Measurements from ENCODE around the gene BET1L. TPM values are rescaled to one million over a fixed set of nuclear protein-coding genes. Genes with fewer than 3 reads are reported as not detected.

Gene BET1L
- total and polyA plus RNA-seq, 2 experiments from 2014 or later = 27.2 to 76.6 TPM

DNA sequence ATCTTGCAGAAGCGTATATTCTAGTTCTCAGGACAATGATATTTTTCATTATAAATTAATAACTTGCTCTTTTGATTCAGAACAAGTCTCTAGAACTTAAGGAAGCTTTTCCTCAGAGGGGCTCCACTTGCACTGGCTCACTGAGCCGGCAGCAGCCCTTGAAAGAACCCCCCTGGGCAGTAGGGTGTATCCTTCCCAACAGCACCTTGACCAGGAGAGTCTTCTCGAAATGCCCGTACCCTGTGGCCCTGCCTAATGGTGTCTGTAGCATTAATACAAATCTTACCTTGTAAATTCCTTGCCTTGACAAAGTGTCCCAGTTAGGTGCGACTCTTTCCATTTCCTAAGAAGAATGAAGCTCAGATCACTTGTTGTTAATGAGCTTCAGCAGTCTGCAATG lies 43.1 kb upstream of the BET1L start:
- no peak overlapping the region for H2AFZ ChIP-seq
- 0 out of 2 replicates have a peak, but pooled peaks cover 12% of the 10 kb centered on the region for H3K79me2 ChIP-seq (ENCODE audit: insufficient read depth)
- 91 to 92% methylated on average over 5 of the region's 5 CpGs for WGBS, 2 experiments (ENCODE audit: low coverage in 1 of 2, low lambda C conversion rate in 2 of 2, missing lambda C conversion rate in 2 of 2)
- H4K20me1 ChIP-seq (ENCODE audit: insufficient read depth) = no peaks in the 10 kb centered on the region
- no peak overlapping the region for H3K4me2 ChIP-seq (ENCODE audit: unreplicated experiment)
- TF ChIP-seq EZH2phosphoT487 (IDR thresholded peaks at IDR 0.05; ENCODE audit: insufficient read depth, low read depth) (no peak), EZH2 (IDR thresholded peaks at IDR 0.05; ENCODE audit: insufficient read depth, poor library complexity, severe bottlenecking) (no peak)
- in situ Hi-C loops (cut with MboI) = no loop called here
- H3K27me3 ChIP-seq (replicated peaks; ENCODE audit: insufficient read depth) = no peaks in the 10 kb centered on the region
- no peak for DNase-seq
- peaks cover 46% of the 10 kb centered on the region for H3K36me3 ChIP-seq (ENCODE audit: low read depth)
- peaks cover 15% of the 10 kb centered on the region; the same call in 1 of the 2 replicates for H3F3A ChIP-seq (ENCODE audit: insufficient read depth)
- H3K4me3 ChIP-seq = no peak overlapping the region
- no peaks in the 10 kb centered on the region for H3K9me3 ChIP-seq (ENCODE audit: low read depth)
- no peaks in the 10 kb centered on the region for H3K4me1 ChIP-seq (ENCODE audit: insufficient read depth)
- H3K9me2 ChIP-seq (ENCODE audit: insufficient read depth) = no peaks in the 10 kb centered on the region
- H3K9ac ChIP-seq = no peak overlapping the region
- no peak overlapping the region for H3K27ac ChIP-seq

DNA sequence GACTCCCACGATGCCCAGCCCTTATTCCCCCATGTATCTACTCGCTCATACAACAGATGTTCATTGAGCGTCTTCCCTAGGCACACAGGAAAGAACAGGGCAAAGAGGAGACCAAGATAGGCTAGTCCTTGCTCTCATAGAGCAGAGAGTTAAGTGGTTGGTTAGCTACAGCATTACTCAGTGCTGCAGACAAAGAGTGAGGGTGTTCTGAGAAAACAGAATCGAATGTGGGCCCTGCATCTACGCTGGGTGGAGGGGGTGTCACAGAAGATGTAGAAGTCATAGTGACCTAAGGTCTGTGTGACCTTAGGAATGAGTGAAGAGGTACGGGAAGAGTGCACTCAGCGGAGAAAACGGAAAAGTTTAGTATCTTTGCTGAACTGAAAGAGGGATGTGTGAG lies 41.9 kb upstream of the BET1L start:
- Histone ChIP-seq H3K36me3 (ENCODE audit: low read depth) (peaks cover 58% of the 10 kb centered on the region), H3K4me1 (ENCODE audit: insufficient read depth) (no peaks in the 10 kb centered on the region), H3K27ac (no peak overlapping the region), H3F3A (ENCODE audit: insufficient read depth) (0 out of 2 replicates have a peak, but pooled peaks cover 6% of the 10 kb centered on the region), H3K4me2 (ENCODE audit: unreplicated experiment) (no peak overlapping the region), H2AFZ (no peak overlapping the region), H3K9me2 (ENCODE audit: insufficient read depth) (no peaks in the 10 kb centered on the region), H3K27me3 (replicated peaks; ENCODE audit: insufficient read depth) (no peaks in the 10 kb centered on the region), H3K9me3 (ENCODE audit: low read depth) (no peaks in the 10 kb centered on the region), H4K20me1 (ENCODE audit: insufficient read depth) (no peaks in the 10 kb centered on the region), H3K4me3 (no peak overlapping the region), H3K9ac (no peak overlapping the region), H3K79me2 (ENCODE audit: insufficient read depth) (peaks cover 25% of the 10 kb centered on the region)
- no peak for DNase-seq
- WGBS, 2 experiments (ENCODE audit: low coverage in 1 of 2, low lambda C conversion rate in 2 of 2, missing lambda C conversion rate in 2 of 2) = 62 to 63% methylated on average over 8 of the region's 8 CpGs
- TF ChIP-seq EZH2phosphoT487 (IDR thresholded peaks at IDR 0.05; ENCODE audit: insufficient read depth, low read depth) (no peak), EZH2 (IDR thresholded peaks at IDR 0.05; ENCODE audit: insufficient read depth, poor library complexity, severe bottlenecking) (no peak)
- in situ Hi-C loops (cut with MboI) = no loop called here

DNA sequence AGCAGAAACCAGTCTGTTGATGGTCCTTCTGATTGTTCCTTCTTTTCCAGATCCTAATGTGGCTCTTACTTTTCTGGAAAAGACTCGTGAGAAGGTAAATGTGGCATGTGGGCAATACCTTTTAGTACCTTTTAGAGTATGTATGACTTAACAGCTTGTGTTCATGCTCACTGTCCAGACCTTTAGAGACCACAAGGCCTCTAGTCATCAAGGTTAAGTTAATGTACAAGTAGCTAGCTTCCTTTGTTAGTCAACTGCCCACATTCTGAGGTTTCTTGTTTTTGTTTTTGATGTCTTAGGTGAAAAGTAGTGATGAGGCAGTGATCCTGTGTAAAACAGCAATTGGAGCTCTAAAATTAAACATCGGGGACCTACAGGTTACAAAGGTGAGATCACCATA lies 37.2 kb upstream of the BET1L start:
- in situ Hi-C loops (cut with MboI) = no loop called here
- Histone ChIP-seq H3K4me1 (ENCODE audit: insufficient read depth) (no peaks in the 10 kb centered on the region), H2AFZ (no peak overlapping the region), H3K4me2 (ENCODE audit: unreplicated experiment) (no peak overlapping the region), H3K4me3 (no peak overlapping the region), H3F3A (ENCODE audit: insufficient read depth) (0 out of 2 replicates have a peak, but pooled peaks cover 4% of the 10 kb centered on the region), H3K9me2 (ENCODE audit: insufficient read depth) (no peaks in the 10 kb centered on the region), H3K27me3 (replicated peaks; ENCODE audit: insufficient read depth) (no peaks in the 10 kb centered on the region), H3K27ac (no peak overlapping the region), H3K36me3 (ENCODE audit: low read depth) (peaks cover 71% of the 10 kb centered on the region), H4K20me1 (ENCODE audit: insufficient read depth) (no peaks in the 10 kb centered on the region), H3K79me2 (ENCODE audit: insufficient read depth) (peaks cover 67% of the 10 kb centered on the region), H3K9me3 (ENCODE audit: low read depth) (no peaks in the 10 kb centered on the region), H3K9ac (no peak overlapping the region)
- DNase-seq = no peak
- TF ChIP-seq EZH2 (IDR thresholded peaks at IDR 0.05; ENCODE audit: insufficient read depth, poor library complexity, severe bottlenecking) (no peak), EZH2phosphoT487 (IDR thresholded peaks at IDR 0.05; ENCODE audit: insufficient read depth, low read depth) (no peak)
- WGBS, 2 experiments (ENCODE audit: low coverage in 1 of 2, low lambda C conversion rate in 2 of 2, missing lambda C conversion rate in 2 of 2) = 96 to 97% methylated on average over 2 of the region's 2 CpGs

DNA sequence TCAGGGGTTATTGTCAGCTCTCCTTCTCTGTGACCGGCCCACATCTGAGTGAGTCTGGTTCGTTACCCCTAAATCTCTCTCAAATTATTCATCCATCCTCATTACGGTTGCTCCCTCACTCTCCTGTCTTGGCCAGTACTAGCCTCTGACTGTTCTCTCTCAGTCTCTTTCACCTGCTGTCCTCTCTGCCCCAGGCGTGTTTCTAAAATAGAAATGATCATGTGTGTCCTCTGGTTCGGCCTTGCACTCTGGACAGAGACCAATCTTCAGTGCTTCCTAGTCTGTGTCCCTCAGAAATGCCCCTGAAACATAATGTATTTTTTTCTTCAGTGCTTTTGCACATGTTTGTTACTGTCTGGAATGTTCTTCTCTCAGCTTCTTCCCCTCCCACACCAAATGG lies 34.4 kb upstream of the BET1L start:
- Histone ChIP-seq H3K4me1 (ENCODE audit: insufficient read depth) (peaks cover 12% of the 10 kb centered on the region; the same call in 1 of the 2 replicates), H3K27ac (no peak overlapping the region), H4K20me1 (ENCODE audit: insufficient read depth) (no peaks in the 10 kb centered on the region), H3K36me3 (ENCODE audit: low read depth) (peaks cover 50% of the 10 kb centered on the region), H3F3A (ENCODE audit: insufficient read depth) (0 out of 2 replicates have a peak, but pooled peaks cover 1% of the 10 kb centered on the region), H3K4me2 (ENCODE audit: unreplicated experiment) (no peak overlapping the region), H3K9me2 (ENCODE audit: insufficient read depth) (no peaks in the 10 kb centered on the region), H3K9ac (0 out of 2 replicates have a peak overlapping the region, but pooled peaks have one; percentile 5), H3K4me3 (no peak overlapping the region), H3K27me3 (replicated peaks; ENCODE audit: insufficient read depth) (no peaks in the 10 kb centered on the region), H3K79me2 (ENCODE audit: insufficient read depth) (peaks cover 86% of the 10 kb centered on the region), H2AFZ (no peak overlapping the region), H3K9me3 (ENCODE audit: low read depth) (no peaks in the 10 kb centered on the region)
- in situ Hi-C loops (cut with MboI) = no loop called here
- DNase-seq = no peak
- WGBS, 2 experiments (ENCODE audit: low coverage in 1 of 2, low lambda C conversion rate in 2 of 2, missing lambda C conversion rate in 2 of 2) = 87 to 89% methylated on average over 5 of the region's 5 CpGs
- TF ChIP-seq EZH2phosphoT487 (IDR thresholded peaks at IDR 0.05; ENCODE audit: insufficient read depth, low read depth) = no peak
- no peak for TF ChIP-seq EZH2 (IDR thresholded peaks at IDR 0.05; ENCODE audit: insufficient read depth, poor library complexity, severe bottlenecking)

Data from GM23248 (cell line).